HG03159 (cell line): ENCODE results near the gene ZNF385B.
"Not testable (repeated sequence)": the region's sequence is repeated elsewhere in the genome, so short reads cannot be mapped to it uniquely, and the experiment has no call there.

Experiments used
- ATAC-seq: cut with Tn5 transposase; IDR thresholded peaks from one replicate; pipeline ENCODE4 v1.9.1; 2021; ENCODE audit warnings: mild to moderate bottlenecking, moderate library complexity; ENCODE audit not compliant: unreplicated experiment

The ZNF385B gene

DNA sequence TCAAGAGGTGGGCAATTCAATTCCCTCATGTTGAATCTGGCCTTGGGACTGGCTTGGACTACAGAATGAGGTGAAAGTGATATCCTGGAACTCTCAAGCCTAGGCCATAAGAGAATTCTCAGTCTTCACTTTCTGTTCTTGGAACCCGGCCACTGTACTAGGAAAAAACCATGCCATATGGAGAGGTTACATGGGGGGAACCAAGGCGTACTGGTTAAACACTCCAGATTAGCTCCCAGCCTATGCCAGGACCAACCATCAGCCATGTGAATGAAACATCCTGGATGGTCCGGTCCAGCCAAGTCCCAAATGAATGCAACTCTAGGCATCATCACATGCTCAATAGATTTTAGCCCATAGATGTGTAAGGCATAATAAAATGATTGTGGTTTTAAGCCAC is 56.4 kb downstream of the ZNF385B start:
- ATAC-seq = no peak

DNA sequence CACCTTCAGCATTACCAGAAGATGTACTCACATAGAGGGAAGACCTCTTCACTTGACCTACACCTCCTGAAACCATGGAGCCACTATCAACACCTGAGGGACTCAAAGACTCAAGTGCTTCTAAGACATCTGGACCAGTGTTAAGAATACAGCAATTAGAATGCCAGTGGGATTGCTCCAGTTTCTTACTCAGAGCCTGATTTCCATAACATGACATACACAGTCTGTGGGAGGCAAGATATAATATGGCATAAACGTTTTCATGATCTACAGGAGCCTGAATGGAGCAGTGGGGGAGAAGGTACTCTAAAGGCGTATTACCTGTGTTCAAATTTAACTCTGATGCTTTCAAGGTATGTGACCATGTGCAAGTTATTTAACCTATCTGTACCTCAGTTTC is 57.2 kb downstream of the ZNF385B start:
- ATAC-seq = no peak

DNA sequence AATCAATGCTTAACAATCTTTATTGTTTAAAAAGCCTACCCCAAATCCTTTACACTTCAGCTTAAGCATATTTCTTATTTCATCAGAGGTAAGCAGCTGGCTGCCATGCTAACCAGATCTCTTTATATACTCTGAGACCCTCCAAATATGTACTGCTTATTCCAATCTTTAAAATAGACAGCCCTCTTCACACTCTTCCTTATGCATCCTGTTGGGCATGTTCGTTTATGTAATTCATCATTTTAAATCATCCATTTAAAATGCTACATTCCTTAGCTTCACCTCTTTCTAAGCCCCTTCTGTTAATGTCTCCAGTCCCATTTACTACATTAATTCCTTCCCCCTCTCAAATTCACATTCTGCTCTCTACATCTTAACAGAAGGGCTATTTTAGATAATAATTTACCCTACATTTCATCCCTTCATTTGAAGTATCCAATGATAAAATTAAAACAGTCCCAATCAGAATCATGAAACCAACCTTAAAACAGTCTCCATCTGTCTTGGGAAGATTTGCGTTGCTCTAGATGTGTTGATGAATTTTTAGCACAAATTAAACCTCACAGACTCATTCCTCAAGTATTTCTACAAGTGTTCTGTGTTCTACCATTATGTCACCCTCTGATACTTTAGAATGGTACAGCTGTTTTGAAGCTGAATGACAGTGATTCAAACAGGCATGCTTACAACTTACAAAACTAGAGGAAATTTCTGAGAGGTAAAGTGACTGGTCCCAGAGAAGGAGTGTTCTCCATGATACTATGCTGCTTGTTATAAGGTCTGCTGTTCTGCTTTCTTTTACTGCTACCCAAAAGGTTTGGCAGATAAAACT is 59.1 kb downstream of the ZNF385B start:
- no peak for ATAC-seq

DNA sequence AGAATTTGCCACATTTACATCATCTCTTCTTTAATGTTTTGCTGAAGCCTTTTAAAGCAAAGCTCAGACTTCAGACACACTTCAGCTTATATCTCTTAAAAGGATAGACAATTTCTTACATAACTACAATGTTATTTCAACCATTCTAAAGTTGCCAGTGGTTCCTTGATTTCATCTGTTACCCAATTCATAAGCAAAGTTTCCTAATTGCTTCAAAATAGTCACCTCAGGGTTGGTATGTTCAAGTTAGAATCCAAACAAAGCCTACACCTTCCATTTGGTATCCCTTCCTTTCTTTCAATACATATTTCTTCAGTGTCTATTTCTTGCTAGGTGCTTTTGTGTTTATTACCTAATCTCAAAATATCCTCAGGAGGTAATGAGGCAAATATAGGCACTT is 60.6 kb downstream of the ZNF385B start:
- no peak for ATAC-seq

DNA sequence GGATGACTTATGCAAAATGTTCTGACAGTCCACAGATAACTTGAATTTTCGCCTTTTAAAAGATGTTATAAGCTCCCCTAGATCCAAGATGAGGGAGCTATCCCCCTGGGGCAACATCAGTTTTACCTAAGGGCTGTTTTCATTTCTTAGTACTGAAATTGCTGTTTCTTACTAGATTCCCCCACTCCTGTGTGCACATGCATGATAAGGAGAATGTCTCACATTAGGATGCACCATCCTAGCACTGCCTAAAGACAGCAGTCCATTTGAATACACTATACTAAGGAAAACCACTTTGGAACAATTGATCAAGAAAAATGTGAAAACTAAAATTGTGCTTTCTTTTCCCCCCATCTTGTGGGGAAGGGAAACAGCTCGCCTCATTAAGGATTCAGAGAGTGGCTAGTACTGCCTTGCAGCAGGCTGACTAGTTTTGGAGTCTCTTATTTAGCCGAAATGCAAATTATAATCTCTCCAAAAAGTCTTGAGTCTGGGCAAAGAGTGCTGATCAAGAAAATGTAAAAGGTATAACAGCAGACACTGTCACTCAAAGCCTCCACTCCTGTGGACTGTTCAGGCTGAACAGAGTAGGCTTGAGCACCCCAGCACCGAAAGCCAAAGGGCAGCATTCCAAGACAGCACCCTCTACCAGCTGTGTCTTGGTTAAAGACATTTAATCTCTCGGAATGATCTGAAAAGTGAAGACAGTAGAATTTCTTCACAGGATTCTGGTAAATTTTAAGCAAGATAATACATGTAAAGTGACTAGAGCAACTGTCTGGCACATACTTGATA is 65.0 kb downstream of the ZNF385B start:
- no peak for ATAC-seq

DNA sequence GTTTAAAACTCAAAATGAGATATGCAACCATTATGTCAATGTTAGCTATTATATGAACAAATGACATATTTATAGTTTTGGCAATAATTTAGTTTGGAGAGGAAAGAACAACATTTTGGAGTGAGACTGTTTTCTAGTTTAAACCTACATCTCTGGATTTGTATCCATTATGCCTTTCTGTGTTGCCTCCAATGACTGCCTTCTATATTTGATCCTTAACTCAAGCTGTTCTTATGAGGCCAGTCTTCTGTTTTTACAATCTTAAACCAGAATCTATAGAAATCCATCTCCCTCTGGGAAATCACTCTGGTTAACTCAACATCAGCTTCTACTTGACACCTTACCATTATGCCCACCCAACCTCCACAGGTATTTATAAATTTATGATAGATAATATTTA is 67.5 kb downstream of the ZNF385B start:
- no peak for ATAC-seq

DNA sequence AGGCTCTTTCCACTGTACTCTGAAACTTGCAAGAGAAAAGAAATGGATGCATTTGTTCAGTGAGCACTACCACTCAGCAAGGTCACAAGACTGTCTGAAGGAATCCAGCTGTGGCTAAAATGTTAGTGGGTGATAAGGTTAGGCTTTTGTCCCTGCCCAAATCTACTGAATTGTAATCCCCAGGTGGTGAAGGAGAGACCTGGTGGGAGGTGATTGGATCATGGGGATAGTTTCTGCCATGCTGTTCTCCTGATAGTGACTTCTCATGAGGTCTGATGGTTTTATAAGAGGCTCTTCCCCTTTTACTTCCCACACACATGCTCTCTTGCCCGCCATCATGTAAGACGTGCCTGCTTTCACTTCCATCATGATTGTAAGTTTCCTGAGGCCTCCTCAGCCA is 68.2 kb downstream of the ZNF385B start:
- no peak for ATAC-seq

DNA sequence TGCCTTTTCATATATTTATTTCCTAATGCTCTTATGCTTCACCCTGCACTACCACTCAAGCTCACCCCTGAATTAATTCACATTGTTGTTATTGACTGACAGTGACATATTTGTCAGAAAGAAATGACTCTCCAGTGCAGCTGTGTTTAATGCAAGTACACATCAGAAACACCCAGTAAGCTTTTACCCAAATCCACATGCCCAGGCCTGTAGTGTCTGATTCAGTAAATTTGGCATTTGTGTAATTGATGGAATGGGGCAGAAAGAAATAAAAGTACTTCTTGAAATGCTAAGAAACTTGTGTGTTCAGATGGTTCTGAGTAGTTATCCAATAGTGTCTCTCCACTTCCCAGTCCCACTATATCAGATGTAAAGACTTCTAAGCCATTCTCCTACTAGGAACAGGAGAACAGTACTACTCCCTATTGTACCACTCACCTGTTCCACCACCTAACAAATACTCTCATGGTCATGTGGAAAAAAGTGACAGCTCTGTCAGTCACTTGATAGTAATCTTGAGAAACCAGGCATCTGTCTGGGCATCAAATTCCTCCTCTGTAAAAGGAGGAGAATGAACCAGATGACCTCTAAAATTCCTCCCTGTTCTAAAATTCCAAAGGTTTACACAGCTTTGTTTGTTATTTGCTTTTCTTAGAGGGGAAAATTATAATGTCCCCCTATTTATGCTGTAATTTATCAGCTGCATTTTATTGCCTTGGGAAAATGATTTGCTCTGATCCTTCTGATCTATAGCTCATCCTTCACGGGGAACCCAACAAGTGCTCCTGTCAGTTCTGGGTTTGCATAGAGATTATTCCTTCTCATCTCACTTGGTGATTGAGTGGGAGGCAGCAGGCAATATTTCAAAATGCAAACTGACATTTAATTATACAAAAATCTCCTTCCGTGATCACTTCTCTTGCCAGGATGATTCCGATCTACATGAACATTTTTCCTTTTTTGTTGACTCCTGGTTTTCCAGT is 70.9 kb downstream of the ZNF385B start:
- no peak for ATAC-seq

DNA sequence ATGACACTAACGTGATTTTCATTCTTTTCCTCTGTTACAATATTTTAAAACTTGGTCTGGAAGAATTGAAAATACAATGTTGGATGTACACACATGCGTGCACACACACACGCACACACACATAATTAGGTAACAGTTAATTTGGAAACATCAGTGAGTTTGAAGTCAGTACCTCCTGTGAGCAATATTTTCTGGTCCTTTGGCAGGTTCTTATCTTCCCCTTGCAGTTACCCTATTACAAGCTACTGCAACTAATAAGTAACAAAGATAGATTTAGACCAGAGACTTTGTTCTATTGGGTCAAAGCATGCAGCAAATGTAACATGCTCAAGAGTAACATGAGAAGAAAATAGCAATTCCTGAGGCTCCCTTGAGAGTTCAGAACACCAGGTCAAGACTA is 73.3 kb downstream of the ZNF385B start:
- ATAC-seq = no peak

DNA sequence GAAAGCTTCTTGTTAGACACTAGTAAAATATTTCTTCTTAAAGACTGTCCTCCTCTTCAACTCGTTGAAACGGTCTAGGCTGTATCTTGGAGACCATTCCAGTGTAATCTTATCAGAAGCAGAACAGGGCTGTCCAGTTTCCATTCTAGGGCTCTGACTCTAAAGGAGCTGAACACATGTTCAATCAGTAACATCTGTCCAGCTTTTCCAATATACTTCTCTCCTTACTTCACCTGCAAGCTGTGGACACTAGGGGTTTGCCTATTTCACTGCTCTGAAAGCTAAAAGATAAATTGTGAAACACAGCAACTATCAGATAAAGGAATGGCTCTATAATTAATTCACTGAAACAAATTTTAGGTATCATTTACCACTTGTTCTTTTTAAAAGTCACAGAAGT is 73.8 kb downstream of the ZNF385B start:
- ATAC-seq = no peak

DNA sequence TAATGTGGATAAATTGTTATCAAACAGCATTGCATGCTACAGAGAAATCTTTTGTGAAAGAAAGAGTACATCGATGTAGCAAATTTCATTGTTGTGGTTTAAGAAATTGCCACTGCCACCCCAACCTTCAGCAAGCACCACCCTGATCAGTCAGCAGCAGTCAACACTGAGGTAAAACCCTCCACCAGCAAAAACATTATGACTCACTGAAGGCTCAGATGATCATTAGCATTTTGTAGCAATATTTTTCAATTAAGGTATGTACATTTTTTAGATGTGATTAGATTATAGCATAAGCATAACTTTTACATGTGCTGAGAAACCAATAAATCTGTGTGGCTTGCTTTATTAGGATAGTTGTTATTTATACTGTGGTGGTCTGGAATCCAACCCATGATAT is 75.5 kb downstream of the ZNF385B start:
- ATAC-seq = no peak

DNA sequence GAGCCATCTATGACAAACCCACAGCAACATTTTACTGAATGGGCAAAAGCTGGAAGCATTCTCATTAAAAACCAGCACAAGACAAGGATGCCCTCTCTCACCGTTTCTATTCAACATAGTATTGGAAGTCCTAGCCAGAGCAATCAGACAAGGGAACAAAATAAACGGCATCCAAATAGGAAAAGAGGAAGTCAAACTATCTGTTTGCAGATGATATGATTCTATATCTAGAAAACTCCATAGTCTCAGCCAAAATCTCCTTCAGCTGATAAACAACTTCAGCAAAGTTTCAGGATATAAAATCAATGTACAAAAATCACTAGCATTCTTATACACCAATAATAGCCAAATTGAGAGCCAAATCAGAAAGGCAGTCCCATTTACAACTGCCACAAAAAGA is 79.1 kb downstream of the ZNF385B start:
- ATAC-seq = not testable (repeated sequence)

DNA sequence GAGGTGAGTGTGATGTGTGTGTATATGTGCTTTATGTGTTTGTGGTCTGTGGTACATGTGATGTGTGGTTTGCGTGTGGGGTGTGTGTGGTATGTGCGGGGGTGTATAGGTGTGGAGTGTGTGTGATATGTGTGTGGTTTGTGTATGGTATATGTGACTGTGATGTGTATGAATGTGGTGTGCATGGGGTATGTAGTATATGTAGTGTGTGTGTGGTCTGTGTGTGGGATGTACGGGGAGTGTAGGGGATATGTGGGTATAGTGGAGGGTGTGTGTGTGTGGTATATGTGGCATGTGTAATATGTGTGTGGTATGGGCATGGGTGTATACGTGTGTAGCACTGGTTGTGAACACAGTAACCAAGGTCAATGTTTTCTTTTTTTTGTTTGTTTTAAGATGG is 87.4 kb downstream of the ZNF385B start:
- no peak for ATAC-seq

DNA sequence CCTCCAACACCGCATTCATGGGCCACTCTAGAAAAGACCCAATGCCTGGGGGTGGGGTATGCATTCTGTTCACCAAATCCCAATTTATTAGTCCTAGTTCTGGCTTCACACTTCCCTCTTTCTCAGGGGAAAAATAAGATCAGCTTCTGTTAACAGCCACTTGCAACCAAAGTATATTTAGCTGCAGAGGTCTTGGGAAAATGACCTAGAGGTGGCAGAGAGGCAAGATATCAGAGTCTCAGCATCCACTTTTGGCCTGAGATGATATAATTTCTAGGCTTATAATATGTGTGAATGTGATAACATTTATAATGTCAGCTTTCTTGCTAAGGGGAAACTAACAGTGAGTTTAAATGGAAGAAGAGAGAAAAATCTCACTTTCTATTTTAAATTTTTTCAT is 89.1 kb downstream of the ZNF385B start:
- ATAC-seq = no peak

DNA sequence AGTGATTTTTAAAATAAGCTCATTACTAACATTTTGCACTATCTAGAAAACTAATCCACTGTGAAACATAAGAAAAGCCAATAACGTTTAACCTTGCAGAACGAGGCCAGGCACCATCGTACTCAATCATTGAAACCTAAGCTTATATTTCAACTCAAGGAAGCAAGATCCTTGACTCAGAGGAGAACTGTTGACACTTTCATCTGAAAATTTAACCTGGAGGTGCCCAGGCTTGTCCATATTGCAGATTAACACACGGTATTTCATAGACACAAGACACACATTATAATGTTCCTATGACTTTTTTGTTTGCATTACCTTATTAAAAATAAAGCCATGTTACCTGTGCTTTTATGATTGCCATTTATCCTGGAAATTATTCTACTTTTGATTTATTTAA is 89.6 kb downstream of the ZNF385B start:
- ATAC-seq = no peak

DNA sequence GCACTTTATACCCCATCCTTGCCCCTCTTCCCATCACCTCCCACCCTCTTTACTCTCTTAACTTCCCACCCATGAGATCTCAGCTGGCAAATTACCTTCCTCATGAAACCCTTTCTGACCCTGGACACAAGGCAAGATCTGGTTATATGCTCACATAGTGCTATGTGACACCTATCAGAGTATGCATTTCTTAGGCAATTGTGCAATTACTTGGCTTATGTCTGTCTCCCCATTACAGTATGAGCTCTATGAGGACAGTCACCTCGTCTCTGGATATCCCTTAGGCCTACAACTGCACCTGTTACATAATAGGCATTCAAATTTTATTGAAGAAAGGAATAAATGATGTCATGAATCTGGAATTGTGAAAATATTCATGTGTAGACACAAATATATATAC is 91.4 kb downstream of the ZNF385B start:
- no peak for ATAC-seq

DNA sequence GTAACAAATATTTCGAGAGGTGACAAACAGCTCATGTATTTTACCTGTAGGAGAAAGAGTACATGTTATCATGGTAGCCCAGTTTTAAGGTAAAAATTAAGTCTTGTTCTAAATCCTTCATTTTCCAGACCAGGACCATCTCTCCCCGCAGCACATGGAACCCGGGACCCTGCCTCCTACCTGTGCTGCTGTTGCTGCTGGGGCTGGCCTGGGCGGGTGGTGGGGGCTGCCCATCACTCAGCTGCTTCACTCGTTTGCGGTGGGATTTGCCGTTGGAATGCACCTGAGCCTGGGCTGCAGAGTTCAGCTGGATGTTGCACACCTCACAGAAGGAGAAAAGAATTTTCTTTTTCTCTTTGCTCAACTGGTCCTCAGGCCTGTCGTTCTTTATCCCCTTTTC is 92.1 kb downstream of the ZNF385B start:
- ATAC-seq = no peak

DNA sequence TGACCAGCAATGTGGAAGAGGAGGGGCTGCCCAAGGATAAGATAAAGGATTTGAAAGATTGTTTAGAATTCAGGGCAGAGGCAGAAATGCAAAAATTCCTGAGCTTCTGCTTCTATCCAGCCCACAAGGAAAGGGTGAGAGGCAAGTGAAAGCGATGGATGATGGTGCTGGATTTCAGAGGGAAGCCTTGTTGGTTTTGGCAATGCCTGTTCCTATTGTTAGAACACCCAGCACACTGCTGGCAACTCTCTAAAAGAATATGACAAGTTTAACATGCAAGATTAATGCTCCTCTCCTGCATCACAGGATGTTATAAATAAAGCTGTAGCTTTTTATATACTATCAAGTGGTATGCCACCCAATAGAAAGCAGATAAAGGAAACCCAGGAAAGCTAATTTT is 92.6 kb downstream of the ZNF385B start:
- no peak for ATAC-seq

DNA sequence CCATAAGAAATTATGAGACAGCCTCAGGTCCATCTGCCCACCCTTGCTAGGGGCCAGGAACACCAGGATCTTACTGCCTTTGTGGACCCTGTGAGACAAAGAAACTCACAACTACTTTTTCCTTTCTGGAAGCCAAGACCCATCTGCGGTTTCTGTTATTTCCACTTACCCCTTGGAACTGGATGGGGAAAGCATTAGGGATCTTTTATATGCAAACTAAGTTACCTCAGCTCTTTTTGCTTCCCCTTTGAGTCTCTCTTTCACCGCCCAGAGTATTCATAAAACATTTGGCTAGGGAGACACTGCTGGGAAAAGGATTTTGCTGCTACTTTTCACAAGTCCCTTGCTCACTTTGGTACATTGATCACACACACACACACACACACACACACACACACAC is 95.7 kb downstream of the ZNF385B start:
- ATAC-seq = no peak

DNA sequence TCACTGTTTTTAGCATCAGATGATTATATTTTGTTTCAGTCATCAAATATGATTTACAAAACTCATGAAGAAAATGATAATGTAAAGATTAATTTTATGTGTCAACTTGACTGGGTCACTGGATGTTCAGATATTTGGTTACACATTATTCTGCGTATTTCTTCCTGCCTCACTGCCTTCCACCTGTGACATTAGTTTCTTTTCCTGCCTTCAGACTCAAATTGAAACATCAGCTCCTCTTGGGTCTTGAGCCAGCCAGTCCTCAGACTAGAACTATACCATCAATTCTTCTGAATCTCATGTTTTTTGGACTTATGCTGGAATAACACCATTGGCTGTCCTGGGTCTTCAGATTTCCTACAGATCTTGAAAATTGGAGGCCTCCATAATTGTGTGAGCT is 96.7 kb downstream of the ZNF385B start:
- ATAC-seq = peak; percentile 90

DNA sequence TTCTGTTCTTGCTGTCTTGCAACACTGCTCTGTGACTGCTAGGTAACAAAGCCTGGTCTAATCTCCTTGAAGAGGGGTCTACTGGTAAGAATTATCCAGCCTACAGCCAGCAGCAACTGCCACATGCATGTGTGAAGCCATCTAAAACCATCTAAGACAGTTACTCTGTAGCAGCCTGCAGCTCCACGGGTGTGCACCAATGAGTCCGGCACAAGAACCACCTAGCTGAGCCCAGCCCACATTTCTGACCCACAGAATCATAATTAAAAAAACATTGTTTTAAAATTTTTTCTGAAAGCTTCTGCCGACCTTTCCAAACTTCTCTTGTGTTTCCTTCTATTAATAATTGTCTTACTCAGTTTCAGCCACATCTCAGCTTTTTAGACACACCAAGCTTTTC is 102.8 kb downstream of the ZNF385B start:
- no peak for ATAC-seq
